Measurements from ENCODE around the gene CYB5R3.
"Not testable (repeated sequence)": the region's sequence is repeated elsewhere in the genome, so short reads cannot be mapped to it uniquely, and the experiment has no call there.

GRCh38 chr22:42607641-42608040 is 41.6 kb downstream of the CYB5R3 start:
- TF ChIP-seq EP300, CTCF (IDR thresholded peaks at IDR 0.05): not testable (repeated sequence)
